SU-DHL-6 (cell line): ENCODE measurements around the gene SORBS2.

Experiments used
- H2AFZ ChIP-seq: fragments of 200-600 bp; sonication (generic); 2 replicates; pipeline ENCODE4 v1.6.1; 2014; ENCODE audit warnings: low read depth, mild to moderate bottlenecking, moderate library complexity, mixed read lengths, antibody characterized with exemption, low read length; ENCODE audit not compliant: severe bottlenecking
- H3F3A ChIP-seq: fragments of 200-600 bp; shearing (Covaris generic); 2 replicates; pipeline ENCODE4 v1.6.0; 2016; ENCODE audit warnings: antibody characterized with exemption, mild to moderate bottlenecking; ENCODE audit not compliant: insufficient read depth
- H3K27ac ChIP-seq: fragments of 200-600 bp; sonication (generic); 2 replicates; pipeline ENCODE4 v1.5.1; 2016; ENCODE audit warnings: low read depth, mild to moderate bottlenecking, low read length, moderate library complexity, mixed read lengths
- H3K27me3 ChIP-seq: fragments of 200-600 bp; sonication (generic), shearing (Covaris generic); 2 replicates; pipeline ENCODE4 v1.6.0; 2014; ENCODE audit warnings: mild to moderate bottlenecking, low read length
- H3K36me3 ChIP-seq: fragments of 200-600 bp; sonication (generic); 2 replicates; pipeline ENCODE4 v1.6.1; 2014; ENCODE audit warnings: mild to moderate bottlenecking, low read length, mixed read lengths
- H3K4me2 ChIP-seq: fragments of 300-600, 200-600 bp; shearing (Covaris generic), sonication (generic); 2 replicates; pipeline ENCODE4 v1.6.0; 2014; ENCODE audit warnings: low read length, low read depth, mild to moderate bottlenecking; ENCODE audit not compliant: poor library complexity, severe bottlenecking
- H3K4me3 ChIP-seq: fragments of 200-600 bp; sonication (generic); 2 replicates; pipeline ENCODE4 v1.5.1; 2014; ENCODE audit warnings: antibody characterized with exemption, low read length, mild to moderate bottlenecking, mixed read lengths; ENCODE audit not compliant: insufficient read depth, poor library complexity, severe bottlenecking
- H3K79me2 ChIP-seq: fragments of 200-600 bp; sonication (generic); 2 replicates; pipeline ENCODE4 v1.6.1; 2014; ENCODE audit warnings: mild to moderate bottlenecking, low read length, moderate library complexity; ENCODE audit not compliant: insufficient read depth
- H3K9ac ChIP-seq: fragments of 200-600 bp; sonication (generic); 2 replicates; pipeline ENCODE4 v1.7.0; 2014; ENCODE audit warnings: mild to moderate bottlenecking, low read length
- H3K9me2 ChIP-seq: fragments of 200-600 bp; sonication (generic); replicated peaks from 2 replicates; pipeline ENCODE4 v1.6.1; 2014; ENCODE audit warnings: low read length; ENCODE audit not compliant: insufficient read depth
- H3K9me3 ChIP-seq: fragments of 200-600 bp; sonication (generic); 2 replicates; pipeline ENCODE4 v1.6.1; 2014; ENCODE audit warnings: low read length, mixed read lengths; ENCODE audit not compliant: insufficient read depth
- H4K20me1 ChIP-seq: fragments of 200-600 bp; sonication (generic); 2 replicates; pipeline ENCODE4 v1.6.1; 2014; ENCODE audit warnings: low read depth, mild to moderate bottlenecking, antibody characterized with exemption, low read length, moderate library complexity, mixed read lengths
- CTCF ChIP-seq: fragments of 200-600 bp; sonication (generic); IDR thresholded peaks from one replicate; pipeline ENCODE4 v1.5.1; 2017; ENCODE audit warnings: antibody characterized with exemption, mild to moderate bottlenecking, low read length, moderate library complexity; ENCODE audit not compliant: insufficient read depth, poor library complexity, severe bottlenecking
- EZH2phosphoT487 ChIP-seq: fragments of 200-600 bp; sonication (generic), shearing (Covaris generic); conservative IDR thresholded peaks from 2 replicates; pipeline ENCODE4 v1.6.1; 2018; ENCODE audit warnings: mild to moderate bottlenecking, antibody characterized with exemption, low read length, moderate library complexity, mixed read lengths

The SORBS2 gene

GRCh38 chr4:185697488-185697887 is 114.5 kb downstream of the SORBS2 start:
- H3F3A ChIP-seq, result no peaks in the 10 kb centered on the region
- no peaks in the 10 kb centered on the region for H3K36me3 ChIP-seq
- TF ChIP-seq EZH2phosphoT487, result no peak
- TF ChIP-seq CTCF, result no peak
- no peaks in the 10 kb centered on the region for H4K20me1 ChIP-seq
- no peak overlapping the region for H3K9ac ChIP-seq
- no peak overlapping the region for H3K4me3 ChIP-seq
- no peak overlapping the region for H2AFZ ChIP-seq
- H3K27ac ChIP-seq, result no peak overlapping the region
- no peaks in the 10 kb centered on the region for H3K27me3 ChIP-seq
- H3K9me3 ChIP-seq, result no peaks in the 10 kb centered on the region
- no peak overlapping the region for H3K4me2 ChIP-seq
- no peaks in the 10 kb centered on the region for H3K9me2 ChIP-seq
- H3K79me2 ChIP-seq, result no peaks in the 10 kb centered on the region

DNA sequence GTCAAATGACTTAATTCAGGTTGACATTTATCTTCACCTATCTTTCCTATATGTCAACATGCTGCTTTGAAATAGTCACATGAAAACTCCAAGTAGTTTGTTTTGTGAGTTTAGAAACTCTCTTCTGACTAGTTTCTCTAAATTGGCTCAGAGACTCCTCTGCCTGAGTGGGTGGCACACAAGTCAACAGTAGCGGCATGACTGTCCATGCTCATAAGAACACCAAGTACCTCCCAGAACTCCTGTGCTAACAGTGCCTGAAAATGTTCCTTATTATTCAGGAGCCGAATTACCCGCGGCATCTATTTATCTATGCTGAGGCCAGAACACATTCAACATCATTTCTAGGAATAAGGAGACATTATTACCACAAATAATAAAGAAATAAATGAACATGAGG is 116.3 kb downstream of the SORBS2 start:
- Histone ChIP-seq H2AFZ (no peak overlapping the region), H3K79me2 (no peaks in the 10 kb centered on the region), H4K20me1 (no peaks in the 10 kb centered on the region), H3K27ac (no peak overlapping the region), H3K9me3 (no peaks in the 10 kb centered on the region), H3K36me3 (no peaks in the 10 kb centered on the region), H3K4me2 (no peak overlapping the region), H3K9ac (no peak overlapping the region), H3K9me2 (no peaks in the 10 kb centered on the region), H3K27me3 (no peaks in the 10 kb centered on the region), H3F3A (no peaks in the 10 kb centered on the region), H3K4me3 (no peak overlapping the region)
- no peak for TF ChIP-seq CTCF
- TF ChIP-seq EZH2phosphoT487, result no peak

GRCh38 chr4:185693548-185694215 is 118.3 kb downstream of the SORBS2 start:
- H3K27me3 ChIP-seq, result no peaks in the 10 kb centered on the region
- H3F3A ChIP-seq, result no peaks in the 10 kb centered on the region
- no peaks in the 10 kb centered on the region for H3K9me2 ChIP-seq
- TF ChIP-seq EZH2phosphoT487, result no peak
- no peak for TF ChIP-seq CTCF
- no peak overlapping the region for H3K4me2 ChIP-seq
- H3K4me3 ChIP-seq, result no peak overlapping the region
- H3K27ac ChIP-seq, result no peak overlapping the region
- H3K9me3 ChIP-seq, result no peaks in the 10 kb centered on the region
- H3K9ac ChIP-seq, result no peak overlapping the region
- H3K36me3 ChIP-seq, result no peaks in the 10 kb centered on the region
- H4K20me1 ChIP-seq, result no peaks in the 10 kb centered on the region
- H2AFZ ChIP-seq, result no peak overlapping the region
- no peaks in the 10 kb centered on the region for H3K79me2 ChIP-seq
